Astrocyte of the hippocampus (primary cell): ENCODE results near the gene RFX2.
A peak's percentile ranks its signal among the peaks of the same experiment; 100 is the strongest.

Source experiments
- DNase-seq: peaks from one replicate; pipeline ENCODE4 v3.0.0; 2011; ENCODE audit warnings: low read depth, low spot score

The RFX2 gene

GRCh38 chr19:5956323-5956722 is 154.0 kb downstream of the RFX2 start:
- DNase-seq, result no peak

- DNase-seq, result peak; percentile 53
These were observed 154.7 kb downstream of the RFX2 start for GRCh38 chr19:5955636-5955935.

- no peak for DNase-seq
These were observed 156.0 kb downstream of the RFX2 start for GRCh38 chr19:5954293-5954692.

DNA sequence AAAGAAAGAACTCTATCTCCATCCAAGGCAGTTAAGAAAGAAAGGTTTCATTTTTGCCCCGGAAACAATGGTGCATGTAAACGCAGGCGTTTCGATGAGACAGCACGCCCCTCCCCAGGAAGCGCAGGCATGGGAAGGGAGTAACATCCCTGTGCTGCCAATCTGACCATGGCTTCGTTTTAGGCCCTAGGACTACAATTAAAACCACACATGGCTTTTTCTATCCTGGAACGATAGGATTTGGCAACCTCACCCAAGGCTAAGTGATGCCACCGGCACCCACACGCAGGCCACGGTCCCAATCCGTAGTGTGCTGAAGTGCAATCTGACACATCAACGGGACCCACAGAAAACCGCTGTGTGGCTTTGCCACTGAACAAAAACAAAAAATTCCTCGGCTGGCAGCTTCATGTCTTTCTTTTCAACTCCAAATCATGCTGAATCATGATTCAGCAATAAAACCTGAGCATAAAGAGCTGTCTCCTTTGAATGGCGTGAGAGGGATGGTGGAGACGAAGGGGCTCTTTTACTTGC is 156.6 kb downstream of the RFX2 start:
- DNase-seq, result peak; percentile 68

DNA sequence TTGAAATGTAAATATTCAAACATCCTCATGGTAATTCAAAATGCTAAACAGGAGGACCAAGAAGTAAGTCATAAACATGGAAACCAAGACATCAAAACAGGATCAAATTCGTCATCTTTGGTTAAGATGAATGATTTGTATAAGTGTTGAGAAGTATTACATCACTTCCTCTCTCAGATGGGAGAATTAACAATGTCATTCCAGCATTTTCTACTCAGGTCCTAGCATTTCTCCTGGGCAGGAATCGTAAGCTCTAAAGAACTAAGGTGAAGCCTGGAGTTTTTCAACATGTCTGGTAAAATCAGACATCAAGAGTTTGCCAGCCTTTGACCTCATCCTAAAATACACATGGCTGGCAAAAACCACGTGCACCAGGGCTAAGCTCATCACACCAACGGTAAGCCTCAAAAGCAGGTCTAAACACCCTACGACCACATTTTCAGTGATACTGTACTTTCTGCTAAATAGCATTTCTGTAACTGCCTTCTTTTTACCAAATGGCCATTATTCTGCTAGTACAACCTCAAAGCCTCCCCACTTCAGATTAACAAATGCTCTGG is 157.2 kb downstream of the RFX2 start:
- no peak for DNase-seq

GRCh38 chr19:5952193-5953029 is 157.9 kb downstream of the RFX2 start:
- no peak for DNase-seq

- DNase-seq, result no peak
These were observed 158.9 kb downstream of the RFX2 start for GRCh38 chr19:5951338-5951861.

- DNase-seq, result no peak
These were observed 159.6 kb downstream of the RFX2 start for GRCh38 chr19:5950741-5951140.

- DNase-seq, result no peak
These were observed 160.5 kb downstream of the RFX2 start for GRCh38 chr19:5949792-5950305.

- peak; percentile 45 for DNase-seq
These were observed 161.3 kb downstream of the RFX2 start for GRCh38 chr19:5948752-5949564.

- peak; percentile 23 for DNase-seq
These were observed 162.9 kb downstream of the RFX2 start for GRCh38 chr19:5947435-5947834.

GRCh38 chr19:5943623-5944022 is 166.7 kb downstream of the RFX2 start:
- peak; percentile 46 for DNase-seq
